ENCODE results near the gene RBMS3. TPM values are rescaled to one million over a fixed set of nuclear protein-coding genes. Genes with fewer than 3 reads are reported as not detected.

Gene RBMS3
- total and polyA plus RNA-seq, 2 experiments from 2014 or later: 3.2 to 7.4 TPM

- Mint-ChIP-seq H3K9me3 (no peaks in the 10 kb centered on the region), H3K27me3 (ENCODE audit: insufficient read depth, low read depth, poor library complexity) (no peaks in the 10 kb centered on the region), H3K36me3 (ENCODE audit: low read depth) (no peaks in the 10 kb centered on the region), H3K27ac (no peak overlapping the region), H3K4me1 (peaks cover 5% of the 10 kb centered on the region; the same call in 2 of the 3 replicates), H3K4me3 (no peak overlapping the region)
- no peak for ATAC-seq
- TF ChIP-seq POLR2AphosphoS5 (IDR thresholded peaks at IDR 0.05; ENCODE audit: low read depth): no peak
- no peak for TF ChIP-seq ZNF331 (CRISPR knock-in tag; IDR thresholded peaks at IDR 0.05; ENCODE audit: low read depth)
- TF ChIP-seq, protein P1, sequence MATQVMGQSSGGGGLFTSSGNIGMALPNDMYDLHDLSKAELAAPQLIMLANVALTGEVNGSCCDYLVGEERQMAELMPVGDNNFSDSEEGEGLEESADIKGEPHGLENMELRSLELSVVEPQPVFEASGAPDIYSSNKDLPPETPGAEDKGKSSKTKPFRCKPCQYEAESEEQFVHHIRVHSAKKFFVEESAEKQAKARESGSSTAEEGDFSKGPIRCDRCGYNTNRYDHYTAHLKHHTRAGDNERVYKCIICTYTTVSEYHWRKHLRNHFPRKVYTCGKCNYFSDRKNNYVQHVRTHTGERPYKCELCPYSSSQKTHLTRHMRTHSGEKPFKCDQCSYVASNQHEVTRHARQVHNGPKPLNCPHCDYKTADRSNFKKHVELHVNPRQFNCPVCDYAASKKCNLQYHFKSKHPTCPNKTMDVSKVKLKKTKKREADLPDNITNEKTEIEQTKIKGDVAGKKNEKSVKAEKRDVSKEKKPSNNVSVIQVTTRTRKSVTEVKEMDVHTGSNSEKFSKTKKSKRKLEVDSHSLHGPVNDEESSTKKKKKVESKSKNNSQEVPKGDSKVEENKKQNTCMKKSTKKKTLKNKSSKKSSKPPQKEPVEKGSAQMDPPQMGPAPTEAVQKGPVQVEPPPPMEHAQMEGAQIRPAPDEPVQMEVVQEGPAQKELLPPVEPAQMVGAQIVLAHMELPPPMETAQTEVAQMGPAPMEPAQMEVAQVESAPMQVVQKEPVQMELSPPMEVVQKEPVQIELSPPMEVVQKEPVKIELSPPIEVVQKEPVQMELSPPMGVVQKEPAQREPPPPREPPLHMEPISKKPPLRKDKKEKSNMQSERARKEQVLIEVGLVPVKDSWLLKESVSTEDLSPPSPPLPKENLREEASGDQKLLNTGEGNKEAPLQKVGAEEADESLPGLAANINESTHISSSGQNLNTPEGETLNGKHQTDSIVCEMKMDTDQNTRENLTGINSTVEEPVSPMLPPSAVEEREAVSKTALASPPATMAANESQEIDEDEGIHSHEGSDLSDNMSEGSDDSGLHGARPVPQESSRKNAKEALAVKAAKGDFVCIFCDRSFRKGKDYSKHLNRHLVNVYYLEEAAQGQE (IDR thresholded peaks at IDR 0.05; ENCODE audit: unreplicated experiment): no peak
- no peak for TF ChIP-seq STAT1 (IDR thresholded peaks at IDR 0.05; ENCODE audit: unreplicated experiment)
- TF ChIP-seq, protein P2, sequence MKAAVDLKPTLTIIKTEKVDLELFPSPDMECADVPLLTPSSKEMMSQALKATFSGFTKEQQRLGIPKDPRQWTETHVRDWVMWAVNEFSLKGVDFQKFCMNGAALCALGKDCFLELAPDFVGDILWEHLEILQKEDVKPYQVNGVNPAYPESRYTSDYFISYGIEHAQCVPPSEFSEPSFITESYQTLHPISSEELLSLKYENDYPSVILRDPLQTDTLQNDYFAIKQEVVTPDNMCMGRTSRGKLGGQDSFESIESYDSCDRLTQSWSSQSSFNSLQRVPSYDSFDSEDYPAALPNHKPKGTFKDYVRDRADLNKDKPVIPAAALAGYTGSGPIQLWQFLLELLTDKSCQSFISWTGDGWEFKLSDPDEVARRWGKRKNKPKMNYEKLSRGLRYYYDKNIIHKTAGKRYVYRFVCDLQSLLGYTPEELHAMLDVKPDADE (IDR thresholded peaks at IDR 0.05): no peak
- no peak for TF ChIP-seq EZH2phosphoT487 (IDR thresholded peaks at IDR 0.05; ENCODE audit: unreplicated experiment)
- no peak for TF ChIP-seq EZH2 (IDR thresholded peaks at IDR 0.05; ENCODE audit: low read depth, unreplicated experiment)
- no peak for TF ChIP-seq CREB1 (CRISPR knock-in tag; IDR thresholded peaks at IDR 0.05; ENCODE audit: low read depth)
- no peak for TF ChIP-seq NANOG (IDR thresholded peaks at IDR 0.05; ENCODE audit: borderline replicate concordance)
- TF ChIP-seq, protein P3, sequence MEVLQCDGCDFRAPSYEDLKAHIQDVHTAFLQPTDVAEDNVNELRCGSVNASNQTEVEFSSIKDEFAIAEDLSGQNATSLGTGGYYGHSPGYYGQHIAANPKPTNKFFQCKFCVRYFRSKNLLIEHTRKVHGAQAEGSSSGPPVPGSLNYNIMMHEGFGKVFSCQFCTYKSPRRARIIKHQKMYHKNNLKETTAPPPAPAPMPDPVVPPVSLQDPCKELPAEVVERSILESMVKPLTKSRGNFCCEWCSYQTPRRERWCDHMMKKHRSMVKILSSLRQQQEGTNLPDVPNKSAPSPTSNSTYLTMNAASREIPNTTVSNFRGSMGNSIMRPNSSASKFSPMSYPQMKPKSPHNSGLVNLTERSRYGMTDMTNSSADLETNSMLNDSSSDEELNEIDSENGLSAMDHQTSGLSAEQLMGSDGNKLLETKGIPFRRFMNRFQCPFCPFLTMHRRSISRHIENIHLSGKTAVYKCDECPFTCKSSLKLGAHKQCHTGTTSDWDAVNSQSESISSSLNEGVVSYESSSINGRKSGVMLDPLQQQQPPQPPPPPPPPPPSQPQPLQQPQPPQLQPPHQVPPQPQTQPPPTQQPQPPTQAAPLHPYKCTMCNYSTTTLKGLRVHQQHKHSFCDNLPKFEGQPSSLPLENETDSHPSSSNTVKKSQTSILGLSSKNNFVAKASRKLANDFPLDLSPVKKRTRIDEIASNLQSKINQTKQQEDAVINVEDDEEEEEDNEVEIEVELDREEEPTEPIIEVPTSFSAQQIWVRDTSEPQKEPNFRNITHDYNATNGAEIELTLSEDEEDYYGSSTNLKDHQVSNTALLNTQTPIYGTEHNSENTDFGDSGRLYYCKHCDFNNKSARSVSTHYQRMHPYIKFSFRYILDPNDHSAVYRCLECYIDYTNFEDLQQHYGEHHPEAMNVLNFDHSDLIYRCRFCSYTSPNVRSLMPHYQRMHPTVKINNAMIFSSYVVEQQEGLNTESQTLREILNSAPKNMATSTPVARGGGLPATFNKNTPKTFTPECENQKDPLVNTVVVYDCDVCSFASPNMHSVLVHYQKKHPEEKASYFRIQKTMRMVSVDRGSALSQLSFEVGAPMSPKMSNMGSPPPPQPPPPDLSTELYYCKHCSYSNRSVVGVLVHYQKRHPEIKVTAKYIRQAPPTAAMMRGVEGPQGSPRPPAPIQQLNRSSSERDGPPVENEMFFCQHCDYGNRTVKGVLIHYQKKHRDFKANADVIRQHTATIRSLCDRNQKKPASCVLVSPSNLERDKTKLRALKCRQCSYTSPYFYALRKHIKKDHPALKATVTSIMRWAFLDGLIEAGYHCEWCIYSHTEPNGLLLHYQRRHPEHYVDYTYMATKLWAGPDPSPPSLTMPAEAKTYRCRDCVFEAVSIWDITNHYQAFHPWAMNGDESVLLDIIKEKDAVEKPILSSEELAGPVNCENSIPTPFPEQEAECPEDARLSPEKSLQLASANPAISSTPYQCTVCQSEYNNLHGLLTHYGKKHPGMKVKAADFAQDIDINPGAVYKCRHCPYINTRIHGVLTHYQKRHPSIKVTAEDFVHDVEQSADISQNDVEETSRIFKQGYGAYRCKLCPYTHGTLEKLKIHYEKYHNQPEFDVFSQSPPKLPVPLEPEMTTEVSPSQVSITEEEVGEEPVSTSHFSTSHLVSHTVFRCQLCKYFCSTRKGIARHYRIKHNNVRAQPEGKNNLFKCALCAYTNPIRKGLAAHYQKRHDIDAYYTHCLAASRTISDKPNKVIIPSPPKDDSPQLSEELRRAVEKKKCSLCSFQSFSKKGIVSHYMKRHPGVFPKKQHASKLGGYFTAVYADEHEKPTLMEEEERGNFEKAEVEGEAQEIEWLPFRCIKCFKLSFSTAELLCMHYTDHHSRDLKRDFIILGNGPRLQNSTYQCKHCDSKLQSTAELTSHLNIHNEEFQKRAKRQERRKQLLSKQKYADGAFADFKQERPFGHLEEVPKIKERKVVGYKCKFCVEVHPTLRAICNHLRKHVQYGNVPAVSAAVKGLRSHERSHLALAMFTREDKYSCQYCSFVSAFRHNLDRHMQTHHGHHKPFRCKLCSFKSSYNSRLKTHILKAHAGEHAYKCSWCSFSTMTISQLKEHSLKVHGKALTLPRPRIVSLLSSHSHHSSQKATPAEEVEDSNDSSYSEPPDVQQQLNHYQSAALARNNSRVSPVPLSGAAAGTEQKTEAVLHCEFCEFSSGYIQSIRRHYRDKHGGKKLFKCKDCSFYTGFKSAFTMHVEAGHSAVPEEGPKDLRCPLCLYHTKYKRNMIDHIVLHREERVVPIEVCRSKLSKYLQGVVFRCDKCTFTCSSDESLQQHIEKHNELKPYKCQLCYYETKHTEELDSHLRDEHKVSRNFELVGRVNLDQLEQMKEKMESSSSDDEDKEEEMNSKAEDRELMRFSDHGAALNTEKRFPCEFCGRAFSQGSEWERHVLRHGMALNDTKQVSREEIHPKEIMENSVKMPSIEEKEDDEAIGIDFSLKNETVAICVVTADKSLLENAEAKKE (CRISPR knock-in tag; IDR thresholded peaks at IDR 0.05): no peak
- TF ChIP-seq JUNB (IDR thresholded peaks at IDR 0.05; ENCODE audit: unreplicated experiment): no peak
- no peak for TF ChIP-seq ZNF114 (CRISPR knock-in tag; IDR thresholded peaks at IDR 0.05)
- TF ChIP-seq, protein P4, sequence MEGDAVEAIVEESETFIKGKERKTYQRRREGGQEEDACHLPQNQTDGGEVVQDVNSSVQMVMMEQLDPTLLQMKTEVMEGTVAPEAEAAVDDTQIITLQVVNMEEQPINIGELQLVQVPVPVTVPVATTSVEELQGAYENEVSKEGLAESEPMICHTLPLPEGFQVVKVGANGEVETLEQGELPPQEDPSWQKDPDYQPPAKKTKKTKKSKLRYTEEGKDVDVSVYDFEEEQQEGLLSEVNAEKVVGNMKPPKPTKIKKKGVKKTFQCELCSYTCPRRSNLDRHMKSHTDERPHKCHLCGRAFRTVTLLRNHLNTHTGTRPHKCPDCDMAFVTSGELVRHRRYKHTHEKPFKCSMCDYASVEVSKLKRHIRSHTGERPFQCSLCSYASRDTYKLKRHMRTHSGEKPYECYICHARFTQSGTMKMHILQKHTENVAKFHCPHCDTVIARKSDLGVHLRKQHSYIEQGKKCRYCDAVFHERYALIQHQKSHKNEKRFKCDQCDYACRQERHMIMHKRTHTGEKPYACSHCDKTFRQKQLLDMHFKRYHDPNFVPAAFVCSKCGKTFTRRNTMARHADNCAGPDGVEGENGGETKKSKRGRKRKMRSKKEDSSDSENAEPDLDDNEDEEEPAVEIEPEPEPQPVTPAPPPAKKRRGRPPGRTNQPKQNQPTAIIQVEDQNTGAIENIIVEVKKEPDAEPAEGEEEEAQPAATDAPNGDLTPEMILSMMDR (conservative IDR thresholded peaks at IDR 0.05; ENCODE audit: low read depth in 2 of 2): no peak
- Histone ChIP-seq H3K9me2 (ENCODE audit: insufficient read depth) (no peaks in the 10 kb centered on the region), H2AFZ (no peak overlapping the region), H3K4me2 (no peak overlapping the region), H4K20me1 (replicated peaks; ENCODE audit: insufficient read depth) (no peaks in the 10 kb centered on the region), H3K27me3 (ENCODE audit: insufficient read depth) (no peaks in the 10 kb centered on the region), H3K36me3 (ENCODE audit: insufficient read depth) (no peaks in the 10 kb centered on the region), H3K4me3 (no peak overlapping the region), H3K27ac (ENCODE audit: low read depth) (no peak overlapping the region), H3F3A (replicated peaks; ENCODE audit: low read depth) (no peaks in the 10 kb centered on the region), H3K79me2 (replicated peaks; ENCODE audit: insufficient read depth) (no peaks in the 10 kb centered on the region), H3K4me1 (ENCODE audit: insufficient read depth) (no peaks in the 10 kb centered on the region)
- no peak for DNase-seq (ENCODE audit: low spot score)
Observed at GRCh38 chr3:29536016-29536758, 255.3 kb downstream of the RBMS3 start.
